CD4-positive, alpha-beta T cell (primary cell): Measurements from ENCODE around the gene PACSIN2. TPM values are rescaled to one million over a fixed set of nuclear protein-coding genes. Genes with fewer than 3 reads are reported as not detected.

Experiments
- ATAC-seq: fragments of 200-7000 bp; cut with Tn5 transposase; one replicate; pipeline ENCODE4 v1.10.0; 2022; ENCODE audit warnings: mild to moderate bottlenecking; ENCODE audit not compliant: poor library complexity
- CTCF ChIA-PET: fragments of 350-600 bp; sonication (Branson Sonifier 250); formaldehyde crosslinking; loops from one replicate; lab custom pipeline; 2021; ENCODE audit warnings: antibody characterized with exemption, inconsistent platforms; lab: Charles Lee
- POLR2A ChIA-PET: fragments of 350-600 bp; sonication (Branson Sonifier 250); formaldehyde crosslinking; loops from one replicate; lab custom pipeline; 2021; ENCODE audit warnings: antibody characterized with exemption, inconsistent platforms; lab: Charles Lee
- DNase-seq, 14 experiments: peaks; one replicate each; pipeline ENCODE4 v3.0.0-alpha.2; 2013 to 2020; ENCODE audit warnings: mixed read lengths in 2 of 14
- H3K27ac ChIP-seq, 2 donors: one replicate each; pipeline versions ENCODE4 v1.5.1 to v1.7.0; 2013; ENCODE audit warnings: low read length in 2 of 2, low read depth in 1 of 2, mild to moderate bottlenecking in 1 of 2
- H3K27me3 ChIP-seq, 2 experiments: 1 replicate in 1 of 2; 2 replicates in 1 of 2; pipeline versions ENCODE4 v1.6.1 to v1.7.0; 2013; ENCODE audit warnings: low read length in 2 of 2, control low read depth in 1 of 2, mild to moderate bottlenecking in 1 of 2, moderate library complexity in 1 of 2; ENCODE audit not compliant: insufficient read depth in 2 of 2, control insufficient read depth in 1 of 2
- H3K36me3 ChIP-seq: one replicate; pipeline ENCODE4 v1.6.1; 2013; ENCODE audit warnings: low read length, control low read depth; ENCODE audit not compliant: insufficient read depth
- H3K4me1 ChIP-seq: one replicate; pipeline ENCODE4 v1.6.1; 2013; ENCODE audit warnings: low read length, control low read depth; ENCODE audit not compliant: insufficient read depth
- H3K4me3 ChIP-seq: one replicate; pipeline ENCODE4 v1.5.1; 2013; ENCODE audit warnings: mild to moderate bottlenecking, low read length, moderate library complexity
- H3K9me3 ChIP-seq, 2 experiments: 1 replicate in 1 of 2; 2 replicates in 1 of 2; pipeline versions ENCODE4 v1.6.1 to v1.7.0; 2013; ENCODE audit warnings: low read length in 2 of 2, mild to moderate bottlenecking in 2 of 2, control low read depth in 1 of 2, moderate library complexity in 1 of 2; ENCODE audit not compliant: control insufficient read depth in 1 of 2, insufficient read depth in 1 of 2
- H3K27ac Mint-ChIP-seq: one replicate; pipeline ENCODE4 v1.8.0; 2020; ENCODE audit warnings: mixed read lengths
- H3K27me3 Mint-ChIP-seq: one replicate; pipeline ENCODE4 v1.8.0; 2021; ENCODE audit warnings: mixed read lengths
- H3K36me3 Mint-ChIP-seq: one replicate; pipeline ENCODE4 v1.8.0; 2021; ENCODE audit warnings: low read depth, mixed read lengths
- H3K4me1 Mint-ChIP-seq: one replicate; pipeline ENCODE4 v1.8.0; 2021; ENCODE audit warnings: low read depth, mixed read lengths
- H3K4me3 Mint-ChIP-seq: one replicate; pipeline ENCODE4 v1.8.0; 2020; ENCODE audit warnings: mild to moderate bottlenecking, mixed read lengths
- H3K9me3 Mint-ChIP-seq: one replicate; pipeline ENCODE4 v1.8.0; 2020; ENCODE audit warnings: mixed read lengths
- CTCF ChIP-seq: fragments of 200-600 bp; IDR thresholded peaks from one replicate; pipeline ENCODE4 v1.8.0; 2022; ENCODE audit warnings: antibody characterized with exemption, mild to moderate bottlenecking
- intact Hi-C, 2 experiments: fragments of 100-400 bp; cut with DNase I in 1 of 2; cut with micrococcal nuclease in 1 of 2; formaldehyde crosslinking; loops; one replicate each; pipeline versions ENCODE4 v1.15.1 to v1.9.0; 2023 to 2025; cut with DNase I, micrococcal nuclease
- total RNA-seq, 174 experiments: library from RNA in 2 of 174; stranded (reverse) in 2 of 174; gene quantifications; one replicate each; pipeline ENCODE4 v1.2.3 and lab custom pipeline; 2021 to 2026

Gene PACSIN2
- total RNA-seq, 2 experiments from 2014 or later, result 23.3 to 25.5 TPM

- CTCF ChIA-PET, result no interaction called here
- H3K4me3 Mint-ChIP-seq, result no peak overlapping the region
- POLR2A ChIA-PET, result no interaction called here
- TF ChIP-seq CTCF, result no peak
- peaks cover 25% of the 10 kb centered on the region for H3K36me3 Mint-ChIP-seq
- H3K27ac ChIP-seq, result no peak overlapping the region
- H3K9me3 ChIP-seq, result peaks cover 0 to 3% of the 10 kb centered on the region in 2 experiments
- ATAC-seq, result no peak
- peaks cover 30% of the 10 kb centered on the region for H3K4me1 Mint-ChIP-seq
- no peak for DNase-seq
- H3K27me3 ChIP-seq, result no peaks in the 10 kb centered on the region
- no peak overlapping the region for H3K27ac Mint-ChIP-seq
- no peaks in the 10 kb centered on the region for H3K9me3 Mint-ChIP-seq
- no peaks in the 10 kb centered on the region for H3K27me3 Mint-ChIP-seq
- H3K36me3 ChIP-seq, result peaks cover 5% of the 10 kb centered on the region
- H3K4me3 ChIP-seq, result no peak overlapping the region
- intact Hi-C loops, result no loop called here
- peaks cover 16% of the 10 kb centered on the region for H3K4me1 ChIP-seq
Measured at GRCh38 chr22:42992886-42993479, 22.0 kb downstream of the PACSIN2 start.

GRCh38 chr22:42992092-42992491, 22.9 kb downstream of the PACSIN2 start:
- no peaks in the 10 kb centered on the region for H3K27me3 Mint-ChIP-seq
- ChIA-PET POLR2A (no interaction called here), CTCF (no interaction called here)
- TF ChIP-seq CTCF, result no peak
- Histone ChIP-seq H3K9me3 (peaks cover 0 to 3% of the 10 kb centered on the region in 2 experiments), H3K27ac (no peak overlapping the region), H3K4me3 (no peak overlapping the region), H3K27me3 (no peaks in the 10 kb centered on the region), H3K4me1 (peaks cover 16% of the 10 kb centered on the region), H3K36me3 (peaks cover 5% of the 10 kb centered on the region)
- no peak overlapping the region for H3K27ac Mint-ChIP-seq
- H3K4me3 Mint-ChIP-seq, result no peak overlapping the region
- no peak for ATAC-seq
- H3K36me3 Mint-ChIP-seq, result peaks cover 26% of the 10 kb centered on the region
- peaks cover 25% of the 10 kb centered on the region for H3K4me1 Mint-ChIP-seq
- intact Hi-C loops, result no loop called here
- DNase-seq, result no peak
- no peaks in the 10 kb centered on the region for H3K9me3 Mint-ChIP-seq

- Mint-ChIP-seq H3K9me3 (no peaks in the 10 kb centered on the region), H3K27ac (no peak overlapping the region), H3K4me3 (no peak overlapping the region), H3K36me3 (peaks cover 30% of the 10 kb centered on the region), H3K4me1 (peaks cover 31% of the 10 kb centered on the region), H3K27me3 (no peaks in the 10 kb centered on the region)
- Histone ChIP-seq H3K36me3 (peaks cover 7% of the 10 kb centered on the region), H3K9me3 (peaks cover 0 to 3% of the 10 kb centered on the region in 2 experiments), H3K4me1 (peaks cover 11% of the 10 kb centered on the region), H3K4me3 (no peak overlapping the region), H3K27me3 (no peaks in the 10 kb centered on the region), H3K27ac (no peak overlapping the region)
- intact Hi-C loops, result no loop called here
- ATAC-seq (no peak), DNase-seq (no peak)
- TF ChIP-seq CTCF, result no peak
- ChIA-PET CTCF (no interaction called here), POLR2A (interaction anchor here (0.9 kb wide), 1 partner anchor 32 kb away, joined by 3 read pairs; no protein-coding TSS in a partner anchor)
Measured at GRCh38 chr22:42991010-42991651, 23.8 kb downstream of the PACSIN2 start.
